B cell (primary cell): ENCODE data around the gene TSSK6. TPM values are rescaled to one million over a fixed set of nuclear protein-coding genes. Genes with fewer than 3 reads are reported as not detected.

Source experiments
- ATAC-seq: fragments of 200-7000 bp; cut with Tn5 transposase; one replicate; pipeline ENCODE4 v1.10.0; 2021; ENCODE audit warnings: low read depth, mild to moderate bottlenecking, moderate number of reproducible peaks, moderate library complexity
- CTCF ChIA-PET: fragments of 350-600 bp; sonication (Branson Sonifier 250); formaldehyde crosslinking; loops from one replicate; lab custom pipeline; 2021; ENCODE audit warnings: antibody characterized with exemption, inconsistent platforms; lab: Charles Lee
- POLR2A ChIA-PET: fragments of 350-600 bp; sonication (Branson Sonifier 250); formaldehyde crosslinking; loops from one replicate; lab custom pipeline; 2021; ENCODE audit warnings: antibody characterized with exemption; lab: Charles Lee
- DNase-seq: peaks from one replicate; pipeline ENCODE4 v3.0.0; 2013
- H2AFZ ChIP-seq: 2 replicates; pipeline ENCODE4 v1.6.1; 2012; ENCODE audit warnings: mild to moderate bottlenecking, low read depth, low read length; ENCODE audit not compliant: insufficient read depth, poor library complexity, severe bottlenecking
- H3K27ac ChIP-seq, 2 donors: 1 replicate in 1 of 2; 2 replicates in 1 of 2; pipeline ENCODE4 v1.5.1; 2012 to 2013; ENCODE audit warnings: low read length in 2 of 2, mild to moderate bottlenecking in 2 of 2, moderate library complexity in 1 of 2
- H3K27me3 ChIP-seq, 4 experiments: fragments of 200-600 bp in 1 of 4; sonication (generic) in 1 of 4; replicated peaks in 1 of 4; 1 replicate in 2 of 4; 2 replicates in 2 of 4; pipeline versions ENCODE4 v1.6.1 to v1.7.0; 2013 to 2016; ENCODE audit warnings: low read length in 3 of 4, mild to moderate bottlenecking in 2 of 4, mixed read lengths in 1 of 4, moderate library complexity in 1 of 4; ENCODE audit not compliant: insufficient read depth in 4 of 4, control insufficient read depth in 3 of 4; ENCODE audit errors: control extremely low read depth in 1 of 4
- H3K36me3 ChIP-seq, 2 experiments: replicated peaks in 1 of 2; 1 replicate in 1 of 2; 2 replicates in 1 of 2; pipeline versions ENCODE4 v1.6.1 to v1.7.1; 2013; ENCODE audit warnings: low read length in 1 of 2; ENCODE audit not compliant: insufficient read depth in 2 of 2, control insufficient read depth in 1 of 2; ENCODE audit errors: control extremely low read depth in 1 of 2, extremely low read depth in 1 of 2
- H3K4me1 ChIP-seq, 2 donors: fragments of 200-600 bp in 1 of 2; sonication (generic) in 1 of 2; 1 replicate in 1 of 2; 2 replicates in 1 of 2; pipeline versions ENCODE4 v1.5.1 to v1.6.1; 2013 to 2017; ENCODE audit warnings: low read length in 2 of 2; ENCODE audit not compliant: control insufficient read depth in 2 of 2, insufficient read depth in 2 of 2
- H3K4me2 ChIP-seq: replicated peaks from 2 replicates; pipeline ENCODE3; 2012; ENCODE audit warnings: mild to moderate bottlenecking, low read depth, low read length; ENCODE audit not compliant: poor library complexity, severe bottlenecking
- H3K4me3 ChIP-seq, 5 experiments: fragments of 200-600 bp in 1 of 5; sonication (generic) in 1 of 5; 1 replicate in 3 of 5; 2 replicates in 2 of 5; pipeline versions ENCODE4 v1.5.1 to v1.7.0; 2011 to 2016; ENCODE audit warnings: low read length in 4 of 5, mild to moderate bottlenecking in 4 of 5, low read depth in 2 of 5, control low read depth in 1 of 5, moderate library complexity in 1 of 5; ENCODE audit not compliant: insufficient read depth in 1 of 5; ENCODE audit errors: control extremely low read depth in 1 of 5, extremely low read depth in 1 of 5
- H3K79me2 ChIP-seq: fragments of 200-600 bp; sonication (generic); one replicate; pipeline ENCODE4 v1.6.0; 2016; ENCODE audit warnings: low read length; ENCODE audit not compliant: control insufficient read depth, insufficient read depth
- H3K9ac ChIP-seq: fragments of 200-600 bp; sonication (generic); 2 replicates; pipeline ENCODE4 v1.6.1; 2017; ENCODE audit warnings: mild to moderate bottlenecking, low read length, moderate library complexity
- H3K9me3 ChIP-seq, 3 donors: one replicate each; pipeline versions ENCODE4 v1.6.1 to v1.7.1; 2013; ENCODE audit warnings: low read length in 2 of 3; ENCODE audit not compliant: control insufficient read depth in 2 of 3, insufficient read depth in 1 of 3; ENCODE audit errors: control extremely low read depth in 1 of 3
- H4K20me1 ChIP-seq: 2 replicates; pipeline ENCODE4 v1.6.0; 2012; ENCODE audit warnings: mild to moderate bottlenecking, low read length; ENCODE audit not compliant: insufficient read depth, control insufficient read depth, poor library complexity, severe bottlenecking
- H3K27ac Mint-ChIP-seq: one replicate; pipeline ENCODE4 v1.8.0; 2021; ENCODE audit warnings: mixed read lengths
- H3K27me3 Mint-ChIP-seq: one replicate; pipeline ENCODE4 v1.8.0; 2021; ENCODE audit warnings: mixed read lengths
- H3K4me1 Mint-ChIP-seq: one replicate; pipeline ENCODE4 v1.8.0; 2021; ENCODE audit warnings: mixed read lengths
- H3K4me3 Mint-ChIP-seq: one replicate; pipeline ENCODE4 v1.8.0; 2021; ENCODE audit warnings: mixed read lengths
- H3K9me3 Mint-ChIP-seq: one replicate; pipeline ENCODE4 v1.8.0; 2022; ENCODE audit warnings: mixed read lengths; ENCODE audit not compliant: insufficient read depth
- CTCF ChIP-seq: fragments of 200-600 bp; IDR thresholded peaks from one replicate; pipeline ENCODE4 v1.8.0; 2022; ENCODE audit warnings: antibody characterized with exemption, mild to moderate bottlenecking
- EZH2 ChIP-seq: IDR thresholded peaks from 2 replicates; pipeline ENCODE4 v1.6.1; 2012; ENCODE audit warnings: borderline replicate concordance, low read depth, mild to moderate bottlenecking, moderate library complexity, low read length; ENCODE audit not compliant: insufficient read depth, poor library complexity, severe bottlenecking
- WGBS: methylation state at CpG from one replicate; pipeline ENCODE4 v1.1.5; 2013; ENCODE audit warnings: missing lambda C conversion rate; ENCODE audit not compliant: insufficient coverage; 5-methylcytosine and 5-hydroxymethylcytosine counted together
- intact Hi-C: fragments of 100-400 bp; cut with micrococcal nuclease; formaldehyde crosslinking; loops from one replicate; pipeline ENCODE4 v1.10.0; 2022
- polyA plus RNA-seq: library from polyadenylated mRNA; depleted of rRNA; stranded (reverse); fragments of >200 nt; gene quantifications from 2 replicates; pipeline ENCODE4 v1.2.3, GENCODE V29; 2012
- total RNA-seq, 2 donors: library from RNA; stranded (reverse); fragments of 120-200 nt in 1 of 2; gene quantifications; 1 replicate in 1 of 2; 2 replicates in 1 of 2; pipeline versions ENCODE4 v1.2.3 to v1.2.4, GENCODE V29; 2013 to 2022

TSSK6 gene
- total and polyA plus RNA-seq, 2 donors (not counting 1 experiment from before 2014, with no cell fraction given): 8.9 to 9.6 TPM

GRCh38 chr19:19538785-19539166, 23.4 kb upstream of the TSSK6 start:
- H3K4me3 ChIP-seq: peak overlapping the region in 1 of 5 experiments; percentile 41
- peaks cover 0 to 36% (median 0%) of the 10 kb centered on the region in 3 donors for H3K9me3 ChIP-seq
- peaks cover 0 to 59% (median 23%) of the 10 kb centered on the region in 4 experiments for H3K27me3 ChIP-seq
- H3K36me3 ChIP-seq: no peaks in the 10 kb centered on the region
- H3K9me3 Mint-ChIP-seq: no peaks in the 10 kb centered on the region
- H3K27me3 Mint-ChIP-seq: peaks cover 22% of the 10 kb centered on the region
- peaks cover 25% of the 10 kb centered on the region for H3K4me1 Mint-ChIP-seq
- peaks cover 36 to 38% of the 10 kb centered on the region in 2 donors for H3K4me1 ChIP-seq
- H2AFZ ChIP-seq: peak overlapping the region; percentile 29
- intact Hi-C loops: no loop called here
- WGBS: 34% methylated on average over 7 of the region's 7 CpGs
- H3K4me3 Mint-ChIP-seq: peak overlapping the region; percentile 74
- no peak overlapping the region for H3K27ac ChIP-seq
- peak; percentile 41 for DNase-seq
- ATAC-seq: no peak
- CTCF ChIA-PET: interaction anchor here (0.7 kb wide), 2 partner anchors 8 to 237 kb away, joined by 3 to 5 read pairs; no protein-coding TSS in a partner anchor
- H3K27ac Mint-ChIP-seq: no peak overlapping the region
- TF ChIP-seq EZH2: no peak
- TF ChIP-seq CTCF: no peak
- H3K9ac ChIP-seq: no peak overlapping the region
- H4K20me1 ChIP-seq: no peaks in the 10 kb centered on the region
- no peaks in the 10 kb centered on the region for H3K79me2 ChIP-seq
- POLR2A ChIA-PET: interaction anchor here (0.7 kb wide), 1 partner anchor 321 kb away, joined by 3 read pairs; no protein-coding TSS in a partner anchor
- peak overlapping the region; percentile 72 for H3K4me2 ChIP-seq

- 9% methylated on average over 55 of the region's 56 CpGs for WGBS
- Histone ChIP-seq H3K9me3 (peaks cover 0 to 34% (median 0%) of the 10 kb centered on the region in 3 donors), H3K4me1 (peaks cover 36 to 38% of the 10 kb centered on the region in 2 donors), H3K4me2 (peak within 1 kb of the TSS; percentile 72), H3K79me2 (no peaks in the 10 kb centered on the region), H3K4me3 (peak within 1 kb of the TSS in 2 of 5 experiments; percentile 23 to 41), H3K27ac (no peak within 1 kb of the TSS), H3K9ac (peak within 1 kb of the TSS; percentile 50), H4K20me1 (no peaks in the 10 kb centered on the region), H3K36me3 (no peaks in the 10 kb centered on the region), H3K27me3 (peaks cover 0 to 54% (median 21%) of the 10 kb centered on the region in 4 experiments), H2AFZ (peak within 1 kb of the TSS; percentile 29)
- H3K4me1 Mint-ChIP-seq: peaks cover 25% of the 10 kb centered on the region
- CTCF ChIA-PET: no interaction called here
- TF ChIP-seq CTCF (no peak), EZH2 (no peak)
- H3K27me3 Mint-ChIP-seq: peaks cover 22% of the 10 kb centered on the region
- H3K4me3 Mint-ChIP-seq: peak within 1 kb of the TSS; percentile 74
- DNase-seq: peak; percentile 60
- H3K27ac Mint-ChIP-seq: no peak within 1 kb of the TSS
- intact Hi-C loops: no loop called here
- H3K9me3 Mint-ChIP-seq: no peaks in the 10 kb centered on the region
- peak; percentile 15 for ATAC-seq
- POLR2A ChIA-PET: interaction anchor here (0.6 kb wide), 1 partner anchor 100 kb away, joined by 5 read pairs; no protein-coding TSS in a partner anchor
Observed at GRCh38 chr19:19538061-19538784, 22.9 kb upstream of the TSSK6 start, which contains the start of gene CILP2. TSS of gene CILP2 (plus strand) at chr19:19538265. CDS start at chr19:19538350, 85 bp downstream.
